Vagina (tissue), 2 donors: Measurements from ENCODE around the gene NT5C3B. TPM values are rescaled to one million over a fixed set of nuclear protein-coding genes. Genes with fewer than 3 reads are reported as not detected.

ENCODE experiments used
- DNase-seq, 2 donors: peaks; one replicate each; pipeline ENCODE4 v3.0.0-alpha.2; 2017; ENCODE audit errors: extremely low spot score in 2 of 2
- H3K27ac ChIP-seq: fragments of 200-600 bp; sonication (generic); one replicate; pipeline ENCODE4 v1.5.1; 2019
- H3K27me3 ChIP-seq: fragments of 200-600 bp; sonication (generic); one replicate; pipeline ENCODE4 v1.5.1; 2019
- H3K36me3 ChIP-seq, 2 donors: fragments of 200-600 bp; sonication (generic); one replicate each; pipeline ENCODE4 v1.5.1; 2017 to 2019
- H3K4me1 ChIP-seq: fragments of 200-600 bp; sonication (generic); one replicate; pipeline ENCODE4 v1.5.1; 2019
- H3K4me3 ChIP-seq, 2 donors: fragments of 200-600 bp; sonication (generic); 1 replicate in 1 of 2; 2 replicates in 1 of 2; pipeline ENCODE4 v1.5.1; 2016 to 2019
- H3K9me3 ChIP-seq: fragments of 200-600 bp; sonication (generic); one replicate; pipeline ENCODE4 v1.5.1; 2019
- CTCF ChIP-seq, 3 experiments: fragments of 450-650 bp in 2 of 3; fragments of 200-600 bp in 1 of 3; sonication (generic) in 1 of 3; IDR thresholded peaks; one replicate each; pipeline ENCODE4 v1.5.1; 2017 to 2019; ENCODE audit warnings: antibody characterized with exemption in 3 of 3, mild to moderate bottlenecking in 2 of 3, moderate library complexity in 2 of 3
- POLR2A ChIP-seq, 2 donors: fragments of 450-650 bp; IDR thresholded peaks; one replicate each; pipeline ENCODE4 v1.6.1; 2017; ENCODE audit warnings: antibody characterized with exemption in 2 of 2, mild to moderate bottlenecking in 2 of 2, moderate library complexity in 2 of 2
- POLR2AphosphoS5 ChIP-seq, 2 donors: sonication (generic); formaldehyde crosslinking; IDR thresholded peaks; one replicate each; pipeline ENCODE4 v1.9.0; 2017; ENCODE audit warnings: antibody characterized with exemption in 2 of 2, mild to moderate bottlenecking in 2 of 2, low read depth in 1 of 2; ENCODE audit not compliant: insufficient read depth in 1 of 2
- intact Hi-C: fragments of 100-400 bp; cut with DNase I; formaldehyde crosslinking; loops from one replicate; pipeline ENCODE4 v1.15.1; 2023
- total RNA-seq: library from RNA; depleted of rRNA; stranded (reverse); fragments of >200 nt; gene quantifications from one replicate; pipeline ENCODE4 v1.2.3, GENCODE V29; 2016

The NT5C3B gene
- total RNA-seq, 1 donor from 2014 or later, result 71.5 TPM

GRCh38 chr17:41873559-41874292 lies 37.7 kb upstream of the NT5C3B start:
- no peaks in the 10 kb centered on the region for H3K4me1 ChIP-seq
- H3K27me3 ChIP-seq, result no peaks in the 10 kb centered on the region
- intact Hi-C loops, result no loop called here
- H3K36me3 ChIP-seq, result peaks cover 0 to 64% of the 10 kb centered on the region in 2 donors
- no peaks in the 10 kb centered on the region for H3K9me3 ChIP-seq
- H3K4me3 ChIP-seq, result no peak overlapping the region
- no peak overlapping the region for H3K27ac ChIP-seq
- TF ChIP-seq POLR2A (IDR thresholded peaks at IDR 0.05), result no peak
- TF ChIP-seq POLR2AphosphoS5 (IDR thresholded peaks at IDR 0.05; ENCODE audit: insufficient read depth in 1 of 2, low read depth in 1 of 2), result no peak
- no peak for TF ChIP-seq CTCF (IDR thresholded peaks at IDR 0.05)
- no peak for DNase-seq

- H3K27ac ChIP-seq, result no peak overlapping the region
- no peaks in the 10 kb centered on the region for H3K4me1 ChIP-seq
- intact Hi-C loops, result no loop called here
- DNase-seq, result no peak
- TF ChIP-seq POLR2AphosphoS5 (IDR thresholded peaks at IDR 0.05; ENCODE audit: insufficient read depth in 1 of 2, low read depth in 1 of 2), result no peak
- TF ChIP-seq CTCF (IDR thresholded peaks at IDR 0.05), result no peak
- TF ChIP-seq POLR2A (IDR thresholded peaks at IDR 0.05), result no peak
- H3K27me3 ChIP-seq, result no peaks in the 10 kb centered on the region
- H3K36me3 ChIP-seq, result peaks cover 0 to 61% of the 10 kb centered on the region in 2 donors
- no peaks in the 10 kb centered on the region for H3K9me3 ChIP-seq
- H3K4me3 ChIP-seq, result no peak overlapping the region
Observed at GRCh38 chr17:41871789-41872188, 35.8 kb upstream of the NT5C3B start.

GRCh38 chr17:41870627-41871026 lies 34.6 kb upstream of the NT5C3B start:
- intact Hi-C loops, result no loop called here

GRCh38 chr17:41870097-41870496 lies 34.1 kb upstream of the NT5C3B start:
- H3K27me3 ChIP-seq, result no peaks in the 10 kb centered on the region
- intact Hi-C loops, result no loop called here
- TF ChIP-seq POLR2AphosphoS5 (IDR thresholded peaks at IDR 0.05; ENCODE audit: insufficient read depth in 1 of 2, low read depth in 1 of 2) (no peak), CTCF (IDR thresholded peaks at IDR 0.05) (no peak), POLR2A (IDR thresholded peaks at IDR 0.05) (no peak)
- H3K4me3 ChIP-seq, result no peak overlapping the region
- H3K9me3 ChIP-seq, result no peaks in the 10 kb centered on the region
- H3K36me3 ChIP-seq, result peaks cover 0 to 61% of the 10 kb centered on the region in 2 donors
- DNase-seq, result no peak
- no peak overlapping the region for H3K27ac ChIP-seq
- H3K4me1 ChIP-seq, result no peaks in the 10 kb centered on the region

More at GRCh38 chr17:41870627-41871026, 34.6 kb upstream of the NT5C3B start:
- Histone ChIP-seq H3K36me3 (peaks cover 0 to 61% of the 10 kb centered on the region in 2 donors), H3K27me3 (no peaks in the 10 kb centered on the region), H3K4me1 (no peaks in the 10 kb centered on the region), H3K9me3 (no peaks in the 10 kb centered on the region), H3K4me3 (no peak overlapping the region), H3K27ac (no peak overlapping the region)
- no peak for DNase-seq
- TF ChIP-seq CTCF (IDR thresholded peaks at IDR 0.05) (no peak), POLR2A (IDR thresholded peaks at IDR 0.05) (no peak), POLR2AphosphoS5 (IDR thresholded peaks at IDR 0.05; ENCODE audit: insufficient read depth in 1 of 2, low read depth in 1 of 2) (no peak)

- intact Hi-C loops, result no loop called here
- H3K4me1 ChIP-seq, result no peaks in the 10 kb centered on the region
- no peaks in the 10 kb centered on the region for H3K9me3 ChIP-seq
- H3K4me3 ChIP-seq, result no peak overlapping the region
- DNase-seq, result no peak
- TF ChIP-seq POLR2AphosphoS5 (IDR thresholded peaks at IDR 0.05; ENCODE audit: insufficient read depth in 1 of 2, low read depth in 1 of 2), result no peak
- no peak for TF ChIP-seq CTCF (IDR thresholded peaks at IDR 0.05)
- TF ChIP-seq POLR2A (IDR thresholded peaks at IDR 0.05), result no peak
- no peaks in the 10 kb centered on the region for H3K27me3 ChIP-seq
- H3K36me3 ChIP-seq, result peaks cover 0 to 56% of the 10 kb centered on the region in 2 donors
- no peak overlapping the region for H3K27ac ChIP-seq
Observed at GRCh38 chr17:41869426-41869825, 33.4 kb upstream of the NT5C3B start.
